Measurements from ENCODE around the gene SEBOX. TPM values are rescaled to one million over a fixed set of nuclear protein-coding genes. Genes with fewer than 3 reads are reported as not detected.

SEBOX gene
- total RNA-seq, 6 donors from 2014 or later, result not detected

GRCh38 chr17:28315846-28316705 lies 48.9 kb downstream of the SEBOX start:
- 94 to 98% methylated on average over 4 of the region's 4 CpGs for WGBS, 2 donors
- no peak for ATAC-seq (ENCODE audit: low FRiP score in 2 of 2)
- no peaks in the 10 kb centered on the region for H3K36me3 ChIP-seq
- TF ChIP-seq POLR2AphosphoS5 (IDR thresholded peaks at IDR 0.05) (no peak), EP300 (IDR thresholded peaks at IDR 0.05) (no peak), POLR2A (IDR thresholded peaks at IDR 0.05) (no peak), CTCF (IDR thresholded peaks at IDR 0.05) (no peak)
- H3K4me3 ChIP-seq, result no peak overlapping the region
- no peaks in the 10 kb centered on the region for H3K9me3 ChIP-seq
- H3K27ac ChIP-seq, result no peak overlapping the region
- peaks cover 0 to 3% (median 0%) of the 10 kb centered on the region in 4 donors for H3K27me3 ChIP-seq
- no peak for DNase-seq
- peaks cover 11 to 23% (median 18%) of the 10 kb centered on the region in 4 donors for H3K4me1 ChIP-seq

- H3K27ac ChIP-seq, result no peak overlapping the region
- DNase-seq, result no peak
- TF ChIP-seq EP300 (IDR thresholded peaks at IDR 0.05) (no peak), POLR2A (IDR thresholded peaks at IDR 0.05) (no peak), CTCF (IDR thresholded peaks at IDR 0.05) (no peak), POLR2AphosphoS5 (IDR thresholded peaks at IDR 0.05) (no peak)
- peaks cover 6 to 10% (median 9%) of the 10 kb centered on the region in 4 donors for H3K4me1 ChIP-seq
- H3K9me3 ChIP-seq, result no peaks in the 10 kb centered on the region
- H3K27me3 ChIP-seq, result peaks cover 0 to 2% (median 0%) of the 10 kb centered on the region in 4 donors
- no peaks in the 10 kb centered on the region for H3K36me3 ChIP-seq
- 86 to 95% methylated on average over 2 of the region's 2 CpGs for WGBS, 2 donors
- no peak for ATAC-seq (ENCODE audit: low FRiP score in 2 of 2)
- H3K4me3 ChIP-seq, result no peak overlapping the region
Observed at GRCh38 chr17:28313841-28314240, 51.2 kb downstream of the SEBOX start.

Other genes with a start within 250 kb of the SEBOX start
- gene TMEM97, start 46.0 kb downstream of the SEBOX start, total RNA-seq, result 10 to 100 TPM; 19.8 to 47.9 (median 37.6) TPM
- 10 to 100 TPM; 28.6 to 60.8 (median 44.3) TPM for gene IFT20, start 29.7 kb downstream of the SEBOX start, total RNA-seq
- gene TNFAIP1, start 29.4 kb downstream of the SEBOX start, total RNA-seq, result 10 to 100 TPM; 27.2 to 74.3 (median 46.4) TPM
- gene POLDIP2, start 7.7 kb downstream of the SEBOX start, total RNA-seq, result 10 to 100 TPM; 50.3 to 74.5 (median 60.0) TPM
- gene VTN, start 5.1 kb upstream of the SEBOX start, total RNA-seq, result 1 to 10 TPM in 4 of 6 donors, under 1 TPM in 1, not detected in 1; 0.67 to 6.4 (median 2.3) TPM
- gene SARM1, start 6.5 kb upstream of the SEBOX start, total RNA-seq, result 10 to 100 TPM; 10.3 to 33.5 (median 13.9) TPM
- gene SLC46A1, start 41.0 kb upstream of the SEBOX start, total RNA-seq, result 10 to 100 TPM; 15.0 to 44.0 (median 19.8) TPM
- gene SLC13A2, start 108.4 kb upstream of the SEBOX start, total RNA-seq, result under 1 TPM in 3 of 6 donors, not detected in 3; 0.10 to 0.61 (median 0.14) TPM
- under 1 TPM in 2 of 6 donors, not detected in 4; 0.07 to 0.54 TPM for gene FOXN1, start 141.1 kb upstream of the SEBOX start, total RNA-seq
- gene UNC119, start 187.4 kb upstream of the SEBOX start, total RNA-seq, result 10 to 100 TPM; 17.0 to 43.0 (median 25.6) TPM
- gene PIGS, start 206.3 kb upstream of the SEBOX start, total RNA-seq, result 10 to 100 TPM; 36.7 to 69.6 (median 58.1) TPM
- 10 to 100 TPM in 5 of 6 donors, 1 to 10 TPM in 1; 6.3 to 19.2 (median 14.2) TPM for gene ALDOC, start 211.7 kb upstream of the SEBOX start, total RNA-seq
- gene SPAG5, start 233.8 kb upstream of the SEBOX start, total RNA-seq, result 10 to 100 TPM in 1 of 6 donors, 1 to 10 TPM in 5; 4.4 to 34.6 (median 7.4) TPM
- 10 to 100 TPM in 3 of 6 donors, 1 to 10 TPM in 3; 7.9 to 49.2 (median 11.7) TPM for gene RSKR, start 249.0 kb upstream of the SEBOX start, total RNA-seq

All from upper lobe of left lung (tissue), 6 donors.